Nephron (organoid): ENCODE results near the gene AASDH.
A peak's percentile ranks its signal among the peaks of the same experiment; 100 is the strongest.

Experiments used
- H3K27ac Mint-ChIP-seq, 3 experiments: 2 replicates each; pipeline ENCODE4 v1.8.0; 2020; ENCODE audit warnings: mixed read lengths in 3 of 3, mild to moderate bottlenecking in 2 of 3, moderate library complexity in 1 of 3
- H3K27me3 Mint-ChIP-seq: 2 replicates; pipeline ENCODE4 v1.8.0; 2021; ENCODE audit warnings: low read depth, mild to moderate bottlenecking, moderate library complexity, mixed read lengths
- H3K36me3 Mint-ChIP-seq: 2 replicates; pipeline ENCODE4 v1.8.0; 2020; ENCODE audit warnings: low read depth, mixed read lengths
- H3K4me1 Mint-ChIP-seq: 2 replicates; pipeline ENCODE4 v1.8.0; 2020; ENCODE audit warnings: mixed read lengths
- H3K4me3 Mint-ChIP-seq, 3 experiments: 2 replicates each; pipeline ENCODE4 v1.8.0; 2020; ENCODE audit warnings: mild to moderate bottlenecking in 3 of 3, mixed read lengths in 3 of 3, moderate library complexity in 2 of 3
- H3K9me3 Mint-ChIP-seq: 2 replicates; pipeline ENCODE4 v1.8.0; 2020; ENCODE audit warnings: mixed read lengths
- TF ChIP-seq, protein P1 (sequence below), 3 experiments: fragments of 200-600 bp; sonication (generic); IDR thresholded peaks; one replicate each; pipeline ENCODE4 v1.5.0; 2021; ENCODE audit warnings: antibody characterized with exemption in 3 of 3; ENCODE audit not compliant: unreplicated experiment in 3 of 3

AASDH gene

GRCh38 chr4:56342746-56343145 is 44.5 kb downstream of the AASDH start:
- peaks cover 44% of the 10 kb centered on the region for H3K36me3 Mint-ChIP-seq
- no peaks in the 10 kb centered on the region for H3K27me3 Mint-ChIP-seq
- H3K9me3 Mint-ChIP-seq, result peaks cover 13% of the 10 kb centered on the region
- no peak overlapping the region for H3K27ac Mint-ChIP-seq
- TF ChIP-seq, protein P1, sequence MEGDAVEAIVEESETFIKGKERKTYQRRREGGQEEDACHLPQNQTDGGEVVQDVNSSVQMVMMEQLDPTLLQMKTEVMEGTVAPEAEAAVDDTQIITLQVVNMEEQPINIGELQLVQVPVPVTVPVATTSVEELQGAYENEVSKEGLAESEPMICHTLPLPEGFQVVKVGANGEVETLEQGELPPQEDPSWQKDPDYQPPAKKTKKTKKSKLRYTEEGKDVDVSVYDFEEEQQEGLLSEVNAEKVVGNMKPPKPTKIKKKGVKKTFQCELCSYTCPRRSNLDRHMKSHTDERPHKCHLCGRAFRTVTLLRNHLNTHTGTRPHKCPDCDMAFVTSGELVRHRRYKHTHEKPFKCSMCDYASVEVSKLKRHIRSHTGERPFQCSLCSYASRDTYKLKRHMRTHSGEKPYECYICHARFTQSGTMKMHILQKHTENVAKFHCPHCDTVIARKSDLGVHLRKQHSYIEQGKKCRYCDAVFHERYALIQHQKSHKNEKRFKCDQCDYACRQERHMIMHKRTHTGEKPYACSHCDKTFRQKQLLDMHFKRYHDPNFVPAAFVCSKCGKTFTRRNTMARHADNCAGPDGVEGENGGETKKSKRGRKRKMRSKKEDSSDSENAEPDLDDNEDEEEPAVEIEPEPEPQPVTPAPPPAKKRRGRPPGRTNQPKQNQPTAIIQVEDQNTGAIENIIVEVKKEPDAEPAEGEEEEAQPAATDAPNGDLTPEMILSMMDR (IDR thresholded peaks at IDR 0.05; ENCODE audit: unreplicated experiment in 3 of 3), result no peak
- H3K4me1 Mint-ChIP-seq, result no peaks in the 10 kb centered on the region
- H3K4me3 Mint-ChIP-seq, result no peak overlapping the region

GRCh38 chr4:56330691-56331090 is 56.6 kb downstream of the AASDH start:
- TF ChIP-seq, protein P1 (IDR thresholded peaks at IDR 0.05; ENCODE audit: unreplicated experiment in 3 of 3), result no peak
- Mint-ChIP-seq H3K27me3 (no peaks in the 10 kb centered on the region), H3K4me3 (no peak overlapping the region), H3K4me1 (no peaks in the 10 kb centered on the region), H3K9me3 (peaks cover 8% of the 10 kb centered on the region), H3K27ac (no peak overlapping the region), H3K36me3 (peaks cover 61% of the 10 kb centered on the region)

DNA sequence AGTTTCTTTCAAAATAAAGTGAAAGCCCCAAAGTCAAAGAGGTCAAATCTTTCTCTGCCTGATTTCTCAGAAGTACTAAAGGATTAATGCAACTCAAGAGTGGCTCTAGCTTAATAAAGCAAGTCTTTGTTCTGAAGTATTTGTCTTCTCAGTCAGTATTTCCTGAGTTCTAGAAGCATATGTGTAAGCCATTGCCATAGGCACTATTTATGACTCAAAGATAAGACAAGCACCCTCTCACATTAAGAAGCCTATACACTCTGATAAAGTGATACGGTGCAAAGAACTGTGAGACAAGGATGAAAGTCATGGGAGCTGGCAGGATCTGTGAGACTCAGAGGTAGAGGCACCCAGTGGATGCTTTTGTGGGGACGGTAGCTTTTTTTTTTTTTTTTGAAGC is 60.9 kb downstream of the AASDH start:
- TF ChIP-seq, protein P1 (IDR thresholded peaks at IDR 0.05; ENCODE audit: unreplicated experiment in 3 of 3), result no peak
- no peaks in the 10 kb centered on the region for H3K9me3 Mint-ChIP-seq
- peaks cover 9% of the 10 kb centered on the region for H3K4me1 Mint-ChIP-seq
- no peaks in the 10 kb centered on the region for H3K27me3 Mint-ChIP-seq
- no peak overlapping the region for H3K4me3 Mint-ChIP-seq
- H3K27ac Mint-ChIP-seq, result no peak overlapping the region
- peaks cover 74% of the 10 kb centered on the region for H3K36me3 Mint-ChIP-seq

GRCh38 chr4:56324011-56324610 is 63.2 kb downstream of the AASDH start:
- peaks cover 17% of the 10 kb centered on the region for H3K4me1 Mint-ChIP-seq
- TF ChIP-seq, protein P1 (IDR thresholded peaks at IDR 0.05; ENCODE audit: unreplicated experiment in 3 of 3), result no peak
- H3K36me3 Mint-ChIP-seq, result peaks cover 70% of the 10 kb centered on the region
- H3K27me3 Mint-ChIP-seq, result no peaks in the 10 kb centered on the region
- H3K9me3 Mint-ChIP-seq, result no peaks in the 10 kb centered on the region
- H3K27ac Mint-ChIP-seq, result peak overlapping the region; percentile 74 to 79 (median 78)
- no peak overlapping the region for H3K4me3 Mint-ChIP-seq

DNA sequence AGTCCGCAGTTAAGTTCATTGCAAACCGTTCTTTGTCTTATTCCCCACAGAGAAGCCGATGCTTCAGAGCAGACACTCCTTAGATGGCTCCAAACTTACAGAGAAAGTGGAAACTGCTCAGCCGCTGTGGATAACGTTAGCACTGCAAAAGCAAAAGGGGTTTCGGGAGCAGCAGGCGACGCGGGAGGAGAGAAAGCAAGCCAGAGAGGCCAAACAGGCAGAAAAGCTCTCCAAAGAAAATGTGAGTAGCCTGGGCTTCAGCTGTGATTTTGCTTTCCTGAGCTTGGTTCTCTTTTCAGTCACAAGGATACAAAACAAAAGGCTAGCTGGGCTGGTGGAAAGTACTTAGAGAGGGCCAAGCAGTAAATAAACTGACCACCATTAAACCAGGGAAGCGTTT is 64.0 kb downstream of the AASDH start:
- peaks cover 24% of the 10 kb centered on the region for H3K4me1 Mint-ChIP-seq
- H3K36me3 Mint-ChIP-seq, result peaks cover 72% of the 10 kb centered on the region
- no peak overlapping the region for H3K4me3 Mint-ChIP-seq
- H3K9me3 Mint-ChIP-seq, result no peaks in the 10 kb centered on the region
- H3K27me3 Mint-ChIP-seq, result no peaks in the 10 kb centered on the region
- TF ChIP-seq, protein P1 (IDR thresholded peaks at IDR 0.05; ENCODE audit: unreplicated experiment in 3 of 3), result no peak
- peak overlapping the region; percentile 74 to 79 (median 78) for H3K27ac Mint-ChIP-seq

DNA sequence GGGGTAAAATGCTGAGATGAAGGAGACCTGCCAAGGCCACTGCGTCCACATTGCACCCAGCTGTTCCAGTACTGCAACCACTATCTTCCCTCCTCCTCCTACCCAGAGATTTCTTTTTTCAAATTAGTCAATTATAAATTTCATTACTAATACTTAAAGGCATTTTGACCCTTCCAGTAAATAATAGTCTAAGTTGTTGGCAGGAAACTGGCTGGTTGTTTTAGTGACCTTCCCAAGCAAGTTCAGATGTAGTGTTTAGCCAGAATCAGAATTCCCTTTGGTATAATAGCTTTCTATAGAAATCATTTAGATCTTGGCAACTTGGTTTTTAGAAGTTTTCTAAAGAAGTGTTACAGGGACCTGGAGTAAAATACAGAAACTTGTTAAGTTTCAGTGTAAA is 66.0 kb downstream of the AASDH start:
- no peaks in the 10 kb centered on the region for H3K27me3 Mint-ChIP-seq
- peak overlapping the region; percentile 75 to 86 (median 79) for H3K27ac Mint-ChIP-seq
- H3K4me1 Mint-ChIP-seq, result peaks cover 28% of the 10 kb centered on the region
- no peak overlapping the region for H3K4me3 Mint-ChIP-seq
- H3K9me3 Mint-ChIP-seq, result no peaks in the 10 kb centered on the region
- TF ChIP-seq, protein P1 (IDR thresholded peaks at IDR 0.05; ENCODE audit: unreplicated experiment in 3 of 3), result no peak
- H3K36me3 Mint-ChIP-seq, result peaks cover 64% of the 10 kb centered on the region
